ENCODE results near the gene HOMER2.

The HOMER2 gene

GRCh38 chr15:82855286-82856100, 97.0 kb downstream of the HOMER2 start:
- DNase-seq = peak; percentile 89

- DNase-seq = no peak
Measured at GRCh38 chr15:82854554-82854953, 98.0 kb downstream of the HOMER2 start.

GRCh38 chr15:82852941-82853561, 99.5 kb downstream of the HOMER2 start:
- no peak for DNase-seq

DNA sequence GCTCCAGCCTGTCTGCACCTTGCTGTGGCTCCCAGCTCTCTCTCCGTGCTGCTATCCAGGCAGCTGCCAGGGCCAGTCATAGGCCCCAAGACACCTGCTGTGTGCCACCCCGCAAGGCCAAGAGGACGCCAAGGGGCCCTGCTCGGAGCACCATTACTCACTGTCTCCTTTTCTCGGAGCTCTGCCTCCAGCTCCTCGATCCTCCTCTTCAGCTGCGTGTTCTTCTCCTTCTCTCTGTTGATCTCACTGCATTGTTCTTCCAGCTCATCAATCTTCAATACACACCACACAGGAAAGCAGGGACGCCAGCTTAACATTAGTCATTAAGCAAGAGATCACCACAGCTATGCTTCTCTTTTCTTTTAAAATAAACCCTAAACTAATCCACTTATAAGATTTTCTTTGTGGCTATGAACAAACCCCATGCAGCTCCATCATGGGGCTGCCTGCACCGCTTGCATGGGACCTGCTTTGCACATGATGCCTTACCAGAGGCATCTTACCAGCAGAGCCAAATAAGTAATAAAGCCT, 100.5 kb downstream of the HOMER2 start:
- DNase-seq = no peak

DNA sequence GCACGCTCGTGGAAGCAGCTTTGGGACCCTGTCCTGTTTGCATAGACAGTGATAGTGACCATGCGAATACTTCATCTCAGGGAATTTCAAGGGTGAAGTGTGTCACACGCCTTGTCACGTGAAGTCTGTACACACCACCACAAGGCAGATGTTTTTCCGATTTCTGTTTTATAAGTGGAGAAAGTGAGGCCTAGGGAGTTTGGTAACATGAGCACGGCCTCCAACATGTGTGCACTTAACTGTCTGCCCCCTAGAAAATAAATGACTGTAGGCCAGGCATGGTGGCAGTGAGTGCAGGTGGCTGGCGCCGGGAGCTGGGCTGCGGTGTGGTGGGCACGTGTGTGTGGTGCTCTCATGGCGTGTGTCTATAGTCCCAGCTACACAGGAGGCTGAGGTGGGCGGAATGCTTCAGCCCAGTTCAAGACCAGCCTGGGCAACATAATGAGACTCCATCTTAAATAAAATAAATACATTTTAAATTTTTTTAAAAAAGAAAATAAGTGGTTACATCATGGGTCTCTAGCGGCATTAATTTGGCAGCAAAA, 101.1 kb downstream of the HOMER2 start:
- no peak for DNase-seq

DNA sequence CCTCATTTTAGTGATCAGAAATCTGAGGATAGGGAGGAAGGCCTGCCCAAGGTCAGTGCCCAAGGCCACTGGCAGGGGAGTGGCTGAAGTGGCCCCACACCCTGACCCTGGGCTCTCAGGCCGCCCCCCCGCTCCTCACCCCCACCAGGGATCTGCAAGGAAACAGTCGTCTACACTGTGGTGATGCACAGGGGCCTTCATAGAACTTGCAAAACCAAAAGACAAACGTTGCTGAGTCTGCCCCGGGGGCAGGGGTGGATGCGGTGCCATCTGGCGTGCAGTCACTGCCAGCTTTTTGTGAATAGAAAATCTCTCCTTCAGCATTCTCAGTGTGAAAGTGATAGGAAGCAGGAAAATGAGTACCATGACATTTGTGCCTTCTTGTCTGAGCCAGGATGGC, 101.8 kb downstream of the HOMER2 start:
- DNase-seq = no peak

GRCh38 chr15:82849556-82850512, 102.7 kb downstream of the HOMER2 start:
- peak; percentile 99 for DNase-seq

GRCh38 chr15:82848241-82848993, 104.1 kb downstream of the HOMER2 start:
- no peak for DNase-seq

- no peak for DNase-seq
Measured at GRCh38 chr15:82847703-82848102, 104.8 kb downstream of the HOMER2 start.

DNA sequence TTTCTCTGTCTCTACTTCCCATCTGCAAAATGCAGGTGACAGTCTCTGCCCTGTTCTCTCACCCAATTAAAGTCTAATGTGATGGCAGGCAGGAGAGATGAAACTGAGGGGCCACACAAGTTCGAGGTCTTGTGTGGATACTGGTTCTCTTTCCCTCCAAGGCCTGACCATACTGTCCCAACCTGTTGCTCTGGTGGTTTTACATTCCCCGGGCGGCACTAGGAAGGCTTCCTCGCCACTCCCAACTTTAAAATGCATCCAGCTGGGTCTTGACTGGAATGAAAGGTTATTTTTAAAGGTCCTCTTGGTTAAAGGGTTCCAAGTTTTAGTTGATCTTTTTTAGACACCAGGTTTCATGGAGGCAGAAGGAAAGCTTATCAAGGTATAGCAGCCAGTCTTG, 105.9 kb downstream of the HOMER2 start:
- DNase-seq = no peak

DNA sequence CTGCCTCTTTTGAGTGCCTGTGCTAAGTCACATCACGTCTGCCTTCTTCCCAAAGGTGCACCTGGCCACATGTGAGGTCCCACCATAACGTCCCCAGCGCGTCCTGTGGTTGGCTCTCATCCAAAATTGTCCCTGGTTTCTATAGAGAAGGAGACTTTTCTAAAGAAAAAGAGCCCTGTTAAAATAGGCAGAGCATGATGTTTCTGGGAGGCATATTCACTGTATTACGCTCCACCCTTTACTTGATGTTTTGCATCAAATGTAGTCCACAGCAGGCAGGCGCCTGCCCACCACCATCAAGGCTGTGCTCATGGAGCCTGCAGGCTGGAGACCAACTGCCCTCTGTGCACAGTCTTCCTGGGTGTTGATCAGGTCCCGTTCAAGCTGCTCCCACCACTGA, 106.8 kb downstream of the HOMER2 start:
- DNase-seq = no peak

DNA sequence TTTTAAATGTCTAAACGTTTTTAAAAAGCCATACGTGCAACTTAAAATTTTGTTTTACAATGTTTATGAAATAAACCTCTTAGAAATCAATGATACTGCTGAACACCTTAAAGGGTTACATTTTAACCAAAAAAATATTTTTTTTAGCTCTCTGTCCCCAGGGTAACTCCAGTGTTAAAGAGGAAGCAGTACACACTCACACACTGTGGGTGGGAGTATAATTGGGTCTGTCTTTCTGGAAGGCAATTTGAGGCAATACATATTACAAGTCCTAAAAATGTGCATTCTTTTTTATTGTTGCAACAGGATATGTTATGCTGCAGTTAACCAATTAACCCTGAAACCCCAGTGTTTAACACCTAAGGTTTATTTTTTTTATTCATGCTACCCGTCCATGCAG, 109.0 kb downstream of the HOMER2 start:
- DNase-seq = no peak

DNA sequence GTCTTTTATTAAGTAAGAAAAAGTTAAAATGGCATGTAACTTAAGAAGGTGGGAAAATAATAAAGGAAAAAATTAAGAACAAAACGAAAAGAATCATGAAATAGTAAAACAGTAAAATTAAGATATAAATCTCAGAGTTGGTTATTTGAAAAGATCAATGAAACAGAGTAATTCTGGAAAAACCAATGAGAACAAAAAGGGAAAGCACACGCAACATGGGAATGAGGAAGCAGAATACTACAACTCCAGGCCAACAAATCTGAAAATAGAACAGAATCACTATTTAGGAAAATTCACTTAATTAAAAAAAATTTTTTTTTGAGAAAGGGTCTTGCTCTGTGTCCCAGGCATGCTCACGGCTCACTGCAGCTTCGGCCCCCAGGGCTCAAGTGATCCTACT, 112.4 kb downstream of the HOMER2 start:
- no peak for DNase-seq

GRCh38 chr15:82839136-82839535, 113.4 kb downstream of the HOMER2 start:
- DNase-seq = no peak

DNA sequence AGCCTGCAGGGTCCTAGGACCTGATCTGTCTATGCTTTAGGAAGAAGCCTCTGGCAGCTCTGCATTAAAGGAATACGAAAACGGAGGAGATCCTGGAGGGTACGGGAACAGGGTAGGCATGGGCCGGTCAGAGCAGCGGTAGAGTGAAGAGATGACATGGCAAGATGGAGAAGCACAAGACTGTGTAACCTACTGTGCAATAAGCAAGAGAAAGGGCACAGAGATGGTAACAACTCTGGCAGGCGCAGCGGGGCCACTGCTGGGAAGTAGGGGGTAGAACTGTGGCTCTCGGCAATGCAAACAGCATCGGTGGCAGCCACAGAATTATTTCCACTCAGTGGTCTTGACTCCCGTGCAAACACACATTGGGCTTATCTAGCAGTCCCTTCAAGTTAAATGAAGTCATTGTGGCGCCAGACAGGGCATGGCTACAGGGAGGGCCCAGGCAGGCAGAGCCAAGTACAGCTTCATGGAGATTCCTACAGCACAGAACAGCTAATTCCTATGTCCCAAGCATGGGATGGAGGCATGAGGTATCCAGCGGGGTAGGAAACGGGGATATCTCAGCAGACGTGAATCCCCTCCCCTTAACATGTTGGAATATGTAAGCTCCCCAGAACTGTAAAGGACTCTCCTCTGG, 114.3 kb downstream of the HOMER2 start:
- no peak for DNase-seq

DNA sequence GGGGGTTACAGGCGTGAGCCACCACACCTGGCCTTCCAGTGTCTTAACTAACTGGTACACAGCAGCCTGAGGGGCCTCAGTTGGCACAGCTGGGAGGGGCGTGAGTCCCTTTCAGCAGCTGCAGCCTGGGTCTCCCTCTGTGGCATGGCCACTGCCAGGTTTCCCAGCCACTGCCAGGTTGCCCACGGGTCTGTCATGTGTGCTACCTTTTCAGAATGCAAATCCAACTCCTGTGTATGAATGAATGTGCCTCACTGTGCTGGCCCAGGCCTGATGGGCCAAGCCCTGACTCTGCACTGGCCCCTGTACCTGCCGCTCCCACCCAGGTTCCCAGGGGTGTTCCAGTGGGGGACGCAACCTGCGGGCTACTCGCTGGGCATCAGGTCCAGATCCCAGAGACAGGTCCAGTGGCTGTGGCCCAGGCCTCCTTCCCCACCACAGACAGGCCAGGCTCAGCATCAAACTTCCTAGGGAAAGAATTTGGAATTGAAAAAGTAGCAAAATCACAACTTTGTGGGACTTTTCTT, 117.1 kb downstream of the HOMER2 start:
- DNase-seq = no peak

- DNase-seq = no peak
Measured at GRCh38 chr15:82833362-82833682, 119.2 kb downstream of the HOMER2 start.

GRCh38 chr15:82832601-82833361, 119.7 kb downstream of the HOMER2 start:
- peak; percentile 10 for DNase-seq

- no peak for DNase-seq
Measured at GRCh38 chr15:82831894-82832600, 120.5 kb downstream of the HOMER2 start.
